Astrocyte (in vitro differentiated cells and primary cell): Measurements from ENCODE around the gene CPLX3. TPM values are rescaled to one million over a fixed set of nuclear protein-coding genes. Genes with fewer than 3 reads are reported as not detected.

Experiments used
- DNase-seq: peaks from one replicate; pipeline ENCODE4 v3.0.0-alpha.2; 2010; ENCODE audit warnings: low read depth
- FAIRE-seq: peaks from 2 replicates; lab custom pipeline; 2011; peaks lifted over from hg19 to GRCh38; lab: Jason Lieb, UNC
- H2AFZ ChIP-seq: 2 replicates; pipeline ENCODE4 v1.6.0; 2012; ENCODE audit warnings: low read depth, low read length, inconsistent platforms
- H3K27ac ChIP-seq: 2 replicates; pipeline ENCODE4 v1.5.1; 2011; ENCODE audit warnings: low read depth, low read length, inconsistent platforms
- H3K27me3 ChIP-seq: 2 replicates; pipeline ENCODE4 v1.6.0; 2011; ENCODE audit warnings: low read length, inconsistent platforms; ENCODE audit not compliant: insufficient read depth
- H3K36me3 ChIP-seq: 2 replicates; pipeline ENCODE4 v1.5.1; 2011; ENCODE audit warnings: low read length, inconsistent platforms; ENCODE audit not compliant: insufficient read depth
- H3K4me1 ChIP-seq: 2 replicates; pipeline ENCODE4 v1.5.1; 2011; ENCODE audit warnings: low read length, inconsistent platforms; ENCODE audit not compliant: insufficient read depth
- H3K4me2 ChIP-seq: 2 replicates; pipeline ENCODE4 v1.6.0; 2012; ENCODE audit warnings: low read length, inconsistent platforms
- H3K4me3 ChIP-seq: 2 replicates; pipeline ENCODE4 v1.5.1; 2011; ENCODE audit warnings: low read depth, mild to moderate bottlenecking, low read length, inconsistent platforms; ENCODE audit not compliant: insufficient read depth
- H3K79me2 ChIP-seq: 2 replicates; pipeline ENCODE4 v1.6.0; 2012; ENCODE audit warnings: mild to moderate bottlenecking, low read length, inconsistent platforms; ENCODE audit not compliant: insufficient read depth
- H3K9ac ChIP-seq: 2 replicates; pipeline ENCODE4 v1.6.0; 2012; ENCODE audit warnings: mild to moderate bottlenecking, low read length, inconsistent platforms
- H3K9me3 ChIP-seq: 2 replicates; pipeline ENCODE4 v1.5.1; 2012; ENCODE audit warnings: low read depth, mild to moderate bottlenecking, low read length, inconsistent platforms; ENCODE audit not compliant: insufficient read depth
- H4K20me1 ChIP-seq: 2 replicates; pipeline ENCODE4 v1.6.0; 2012; ENCODE audit warnings: low read length, inconsistent platforms; ENCODE audit not compliant: insufficient read depth
- H3K27ac Mint-ChIP-seq: one replicate; pipeline ENCODE4 v1.8.0; 2021; ENCODE audit warnings: mild to moderate bottlenecking, mixed read lengths; ENCODE audit not compliant: unreplicated experiment
- H3K27me3 Mint-ChIP-seq: one replicate; pipeline ENCODE4 v1.8.0; 2021; ENCODE audit warnings: low read depth, mixed read lengths; ENCODE audit not compliant: unreplicated experiment
- H3K36me3 Mint-ChIP-seq: one replicate; pipeline ENCODE4 v1.8.0; 2021; ENCODE audit warnings: low read depth, mixed read lengths; ENCODE audit not compliant: unreplicated experiment
- H3K4me1 Mint-ChIP-seq: one replicate; pipeline ENCODE4 v1.8.0; 2021; ENCODE audit warnings: low read depth, mixed read lengths; ENCODE audit not compliant: unreplicated experiment
- H3K4me3 Mint-ChIP-seq: one replicate; pipeline ENCODE4 v1.8.0; 2021; ENCODE audit warnings: mild to moderate bottlenecking, moderate library complexity, mixed read lengths; ENCODE audit not compliant: unreplicated experiment
- H3K9me3 Mint-ChIP-seq: one replicate; pipeline ENCODE4 v1.8.0; 2021; ENCODE audit warnings: mild to moderate bottlenecking, mixed read lengths; ENCODE audit not compliant: unreplicated experiment
- EZH2 ChIP-seq: IDR thresholded peaks from 2 replicates; pipeline ENCODE4 v1.6.1; 2012; ENCODE audit warnings: mild to moderate bottlenecking, low read length, inconsistent platforms; ENCODE audit not compliant: insufficient read depth
- total RNA-seq: library from RNA; stranded (reverse); gene quantifications from 2 replicates; pipeline ENCODE4 v1.2.1, GENCODE V29; 2021
- TF ChIP-seq, protein P1 (sequence below): IDR thresholded peaks from 2 replicates; pipeline ENCODE4 v1.5.1; 2011; ENCODE audit warnings: low read depth, mild to moderate bottlenecking, inconsistent platforms, low read length, moderate library complexity; ENCODE audit not compliant: insufficient read depth

The CPLX3 gene
- total RNA-seq, 1 donor from 2014 or later: not detected

DNA sequence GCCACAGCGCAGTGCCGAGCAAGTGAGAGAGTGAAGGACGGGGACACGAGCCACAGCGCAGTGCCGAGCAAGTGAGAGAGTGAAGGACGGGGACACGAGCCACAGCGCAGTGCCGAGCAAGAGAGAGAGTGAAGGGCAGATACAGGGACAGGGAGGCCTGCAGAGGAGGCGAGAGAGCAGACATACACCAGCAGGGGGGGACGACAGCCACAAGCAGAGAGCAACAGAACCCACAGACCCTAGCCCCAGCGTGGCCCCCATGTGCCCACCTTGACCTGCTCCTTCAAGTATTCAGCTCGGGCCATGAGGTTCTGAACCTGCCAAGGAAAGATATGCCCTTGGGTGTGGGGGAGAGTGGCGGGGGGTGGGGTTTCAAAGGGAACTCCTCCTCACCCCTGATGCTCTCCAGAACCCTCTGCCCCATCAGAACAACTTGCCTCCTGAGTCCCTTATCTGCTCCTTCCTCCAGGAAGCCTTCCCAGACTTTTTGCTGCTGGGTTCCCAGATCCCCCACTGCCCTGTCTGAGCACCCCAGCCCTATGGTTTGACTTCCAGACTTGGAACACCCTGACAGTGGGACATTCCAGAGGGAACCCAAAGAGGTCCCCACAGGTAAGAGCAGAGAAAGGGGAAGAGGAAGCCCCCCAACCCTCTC is 11.2 kb downstream of the CPLX3 start:
- DNase-seq (no peak), FAIRE-seq (no peak)
- TF ChIP-seq, protein P1, sequence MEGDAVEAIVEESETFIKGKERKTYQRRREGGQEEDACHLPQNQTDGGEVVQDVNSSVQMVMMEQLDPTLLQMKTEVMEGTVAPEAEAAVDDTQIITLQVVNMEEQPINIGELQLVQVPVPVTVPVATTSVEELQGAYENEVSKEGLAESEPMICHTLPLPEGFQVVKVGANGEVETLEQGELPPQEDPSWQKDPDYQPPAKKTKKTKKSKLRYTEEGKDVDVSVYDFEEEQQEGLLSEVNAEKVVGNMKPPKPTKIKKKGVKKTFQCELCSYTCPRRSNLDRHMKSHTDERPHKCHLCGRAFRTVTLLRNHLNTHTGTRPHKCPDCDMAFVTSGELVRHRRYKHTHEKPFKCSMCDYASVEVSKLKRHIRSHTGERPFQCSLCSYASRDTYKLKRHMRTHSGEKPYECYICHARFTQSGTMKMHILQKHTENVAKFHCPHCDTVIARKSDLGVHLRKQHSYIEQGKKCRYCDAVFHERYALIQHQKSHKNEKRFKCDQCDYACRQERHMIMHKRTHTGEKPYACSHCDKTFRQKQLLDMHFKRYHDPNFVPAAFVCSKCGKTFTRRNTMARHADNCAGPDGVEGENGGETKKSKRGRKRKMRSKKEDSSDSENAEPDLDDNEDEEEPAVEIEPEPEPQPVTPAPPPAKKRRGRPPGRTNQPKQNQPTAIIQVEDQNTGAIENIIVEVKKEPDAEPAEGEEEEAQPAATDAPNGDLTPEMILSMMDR: no peak
- TF ChIP-seq EZH2: no peak
- Histone ChIP-seq H2AFZ (no peak overlapping the region), H3K9me3 (no peaks in the 10 kb centered on the region), H3K36me3 (no peaks in the 10 kb centered on the region), H3K4me3 (no peak overlapping the region), H3K27ac (no peak overlapping the region), H3K27me3 (no peaks in the 10 kb centered on the region), H3K9ac (no peak overlapping the region), H3K4me2 (no peak overlapping the region), H3K4me1 (peaks cover 7% of the 10 kb centered on the region), H4K20me1 (peaks cover 19% of the 10 kb centered on the region), H3K79me2 (no peaks in the 10 kb centered on the region)
- H3K27me3 Mint-ChIP-seq: peaks cover 6% of the 10 kb centered on the region
- H3K4me1 Mint-ChIP-seq: peaks cover 2% of the 10 kb centered on the region
- H3K27ac Mint-ChIP-seq: no peak overlapping the region
- H3K9me3 Mint-ChIP-seq: peaks cover 2% of the 10 kb centered on the region
- no peak overlapping the region for H3K4me3 Mint-ChIP-seq
- H3K36me3 Mint-ChIP-seq: peaks cover 15% of the 10 kb centered on the region

DNA sequence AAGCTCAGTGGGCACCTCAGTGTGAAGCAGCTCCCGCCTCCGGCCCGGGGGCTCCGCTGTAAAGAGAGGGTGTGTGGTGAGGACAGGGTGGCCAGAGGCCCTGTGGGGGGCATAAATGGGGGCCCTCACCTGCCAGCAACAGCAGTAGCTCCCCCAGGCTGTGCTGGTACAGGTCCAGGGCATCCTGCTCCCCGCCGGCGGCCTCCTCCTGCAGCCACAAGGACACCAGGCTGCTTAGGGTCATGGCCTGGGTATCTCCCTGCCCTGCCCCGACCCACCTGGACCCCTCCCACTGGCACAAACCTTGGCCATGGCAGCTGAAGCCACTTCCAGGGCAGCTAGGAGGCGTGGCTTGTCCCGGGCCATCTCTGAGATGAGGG is 11.7 kb downstream of the CPLX3 start:
- TF ChIP-seq EZH2: no peak
- TF ChIP-seq, protein P1: no peak
- H3K4me3 Mint-ChIP-seq: no peak overlapping the region
- H3K27ac ChIP-seq: no peak overlapping the region
- no peaks in the 10 kb centered on the region for H3K36me3 ChIP-seq
- peaks cover 1% of the 10 kb centered on the region for H3K27me3 Mint-ChIP-seq
- no peaks in the 10 kb centered on the region for H3K27me3 ChIP-seq
- no peaks in the 10 kb centered on the region for H3K9me3 ChIP-seq
- H3K9me3 Mint-ChIP-seq: peaks cover 2% of the 10 kb centered on the region
- no peak overlapping the region for H3K4me3 ChIP-seq
- FAIRE-seq: no peak
- no peak overlapping the region for H3K4me2 ChIP-seq
- H4K20me1 ChIP-seq: peaks cover 19% of the 10 kb centered on the region
- H3K4me1 ChIP-seq: peaks cover 7% of the 10 kb centered on the region
- peaks cover 2% of the 10 kb centered on the region for H3K4me1 Mint-ChIP-seq
- H2AFZ ChIP-seq: no peak overlapping the region
- H3K79me2 ChIP-seq: no peaks in the 10 kb centered on the region
- peaks cover 13% of the 10 kb centered on the region for H3K36me3 Mint-ChIP-seq
- no peak overlapping the region for H3K27ac Mint-ChIP-seq
- H3K9ac ChIP-seq: no peak overlapping the region
- no peak for DNase-seq
